K562 (cell line): ENCODE results near the gene DDR1. TPM values are rescaled to one million over a fixed set of nuclear protein-coding genes. Genes with fewer than 3 reads are reported as not detected.

Source experiments
- DEAF1 ChIP-seq: fragments of 450-650 bp; formaldehyde crosslinking; IDR thresholded peaks from 2 replicates; pipeline ENCODE4 v1.4.0; 2020; ENCODE audit warnings: mild to moderate bottlenecking, moderate library complexity
- FOXP1 ChIP-seq: sonication (generic); formaldehyde crosslinking; IDR thresholded peaks from 2 replicates; pipeline ENCODE4 v1.8.0; 2022; ENCODE audit warnings: mild to moderate bottlenecking, missing genetic modification reagents
- HDAC8 ChIP-seq: fragments of 450-650 bp; IDR thresholded peaks from 2 replicates; pipeline ENCODE4 v1.6.1; 2016; ENCODE audit warnings: mild to moderate bottlenecking, missing genetic modification characterization, moderate library complexity, missing compliant biosample characterization
- HNRNPL ChIP-seq: fragments of 200-400 bp; formaldehyde crosslinking; IDR thresholded peaks from 2 replicates; pipeline ENCODE4 v1.6.1; 2017; ENCODE audit warnings: low read depth, mild to moderate bottlenecking, low read length
- MCM5 ChIP-seq: fragments of 450-650 bp; IDR thresholded peaks from 2 replicates; pipeline ENCODE4 v1.6.1; 2016; ENCODE audit warnings: low read depth
- MEIS2 ChIP-seq: fragments of 450-650 bp; IDR thresholded peaks from 2 replicates; pipeline ENCODE4 v1.6.1; 2014; ENCODE audit warnings: mild to moderate bottlenecking; ENCODE audit not compliant: partially characterized antibody
- PHB ChIP-seq: fragments of 250-450 bp; sonication (Bioruptor Pico); IDR thresholded peaks from 2 replicates; pipeline ENCODE4 v1.5.0; 2021
- POLR2H ChIP-seq: IDR thresholded peaks from 2 replicates; pipeline ENCODE4 v1.6.1; 2016; ENCODE audit warnings: missing genetic modification characterization, low read depth, mild to moderate bottlenecking, control low read depth, missing compliant biosample characterization, moderate library complexity
- PTRF ChIP-seq: fragments of 450-650 bp; IDR thresholded peaks from 2 replicates; pipeline ENCODE4 v1.6.1; 2016; ENCODE audit warnings: mild to moderate bottlenecking, missing genetic modification characterization, missing compliant biosample characterization
- PTTG1 ChIP-seq: fragments of 450-650 bp; IDR thresholded peaks from 2 replicates; pipeline ENCODE4 v1.6.1; 2016; ENCODE audit warnings: low read depth, mild to moderate bottlenecking, missing genetic modification characterization, missing compliant biosample characterization
- RBM25 ChIP-seq: fragments of 200-400 bp; formaldehyde crosslinking; IDR thresholded peaks from 2 replicates; pipeline ENCODE4 v1.6.1; 2018; ENCODE audit warnings: low read length, low read depth, moderate library complexity; ENCODE audit not compliant: severe bottlenecking
- TOE1 ChIP-seq, 2 experiments: fragments of 450-650 bp in 1 of 2; sonication (generic) in 1 of 2; formaldehyde crosslinking in 1 of 2; IDR thresholded peaks; 2 replicates each; pipeline versions ENCODE4 v1.7.1 to v1.8.0; 2016 to 2022; ENCODE audit warnings: borderline replicate concordance in 2 of 2, mild to moderate bottlenecking in 2 of 2, antibody characterized with exemption in 1 of 2, inconsistent platforms in 1 of 2, low read depth in 1 of 2, missing genetic modification reagents in 1 of 2, moderate library complexity in 1 of 2
- ZNF584 ChIP-seq: fragments of 200-800 bp; sonication (Bioruptor generic); IDR thresholded peaks from 2 replicates; pipeline ENCODE4 v1.6.1; 2016; ENCODE audit warnings: low read depth, mild to moderate bottlenecking, missing genetic modification characterization, missing compliant biosample characterization
- polyA plus RNA-seq, 8 experiments: library from polyadenylated mRNA; depleted of rRNA in 4 of 8; stranded (reverse) in 5 of 8; unstranded in 3 of 8; fragments of >200 nt; fragmentation: Nextera tagmentation in 2 of 8; fragmentation: Illumina TruSeq in 1 of 8; extraction: Ambion mirVana in 2 of 8; extraction: Trizol in 1 of 8; gene quantifications; 2 replicates each; pipeline versions ENCODE4 v1.2.1 to v1.2.3, GENCODE V29; 2011 to 2014; ENCODE audit warnings: inconsistent platforms in 1 of 8, missing spikeins in 1 of 8
- total RNA-seq, 7 experiments: library from RNA; depleted of rRNA in 6 of 7; stranded (reverse); fragments of >200 nt in 6 of 7; fragmentation: Illumina TruSeq in 2 of 7; extraction: Trizol in 2 of 7; gene quantifications; 2 replicates each; pipeline versions ENCODE4 v1.2.1 to v1.2.3, GENCODE V29; 2011 to 2021; ENCODE audit warnings: low replicate concordance in 1 of 7
- TF ChIP-seq, protein P1 (sequence below): fragments of 450-650 bp; IDR thresholded peaks from 2 replicates; pipeline ENCODE4 v1.6.1; 2016; ENCODE audit warnings: mild to moderate bottlenecking, moderate library complexity

Gene DDR1
- total and polyA plus RNA-seq, 9 of the 15 experiments (the other 6 are each of a cell fraction or from before 2014, with no cell fraction given): 1.4 to 44.6 (median 12.2) TPM

DNA sequence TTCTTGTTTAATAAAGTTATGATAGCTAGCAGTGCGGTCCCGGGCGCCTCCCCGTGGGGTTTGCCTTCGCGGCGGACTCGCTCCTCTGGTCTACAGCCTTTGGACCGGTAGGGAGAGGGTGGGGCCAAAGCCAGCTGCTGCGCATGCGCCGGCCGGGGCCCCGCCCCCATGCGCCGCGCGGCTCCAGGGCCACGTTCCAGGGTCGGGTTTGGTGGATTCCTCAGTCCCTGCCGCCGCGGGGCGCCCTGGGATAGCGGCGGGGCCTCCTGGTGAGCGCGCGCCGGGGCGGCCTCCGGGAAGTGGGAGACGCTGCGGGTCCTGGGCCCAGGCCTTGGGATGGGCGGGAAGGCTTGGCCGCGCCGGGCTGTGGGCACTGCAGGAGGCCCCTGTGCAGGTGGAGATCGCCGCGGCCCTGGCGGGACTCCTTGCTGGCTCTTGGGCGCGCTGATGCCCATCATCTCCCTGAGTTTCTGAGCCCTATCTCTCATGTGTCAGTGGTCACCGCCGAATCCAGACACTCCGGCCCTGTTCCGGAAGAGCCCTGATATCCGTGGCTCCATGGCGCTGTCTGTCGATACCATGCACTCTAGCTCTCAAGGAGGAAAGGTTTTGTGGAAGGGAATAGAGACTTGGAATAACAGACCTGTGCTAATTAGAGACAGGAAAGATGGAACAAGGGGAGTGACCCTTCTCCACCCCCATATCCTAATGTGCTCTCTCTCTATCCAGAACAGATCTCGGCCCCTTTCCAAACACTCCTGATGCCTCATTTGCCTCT lies 29.9 kb downstream of the DDR1 start, which contains the start of gene VARS2 (continued):
- TF ChIP-seq, protein P1, sequence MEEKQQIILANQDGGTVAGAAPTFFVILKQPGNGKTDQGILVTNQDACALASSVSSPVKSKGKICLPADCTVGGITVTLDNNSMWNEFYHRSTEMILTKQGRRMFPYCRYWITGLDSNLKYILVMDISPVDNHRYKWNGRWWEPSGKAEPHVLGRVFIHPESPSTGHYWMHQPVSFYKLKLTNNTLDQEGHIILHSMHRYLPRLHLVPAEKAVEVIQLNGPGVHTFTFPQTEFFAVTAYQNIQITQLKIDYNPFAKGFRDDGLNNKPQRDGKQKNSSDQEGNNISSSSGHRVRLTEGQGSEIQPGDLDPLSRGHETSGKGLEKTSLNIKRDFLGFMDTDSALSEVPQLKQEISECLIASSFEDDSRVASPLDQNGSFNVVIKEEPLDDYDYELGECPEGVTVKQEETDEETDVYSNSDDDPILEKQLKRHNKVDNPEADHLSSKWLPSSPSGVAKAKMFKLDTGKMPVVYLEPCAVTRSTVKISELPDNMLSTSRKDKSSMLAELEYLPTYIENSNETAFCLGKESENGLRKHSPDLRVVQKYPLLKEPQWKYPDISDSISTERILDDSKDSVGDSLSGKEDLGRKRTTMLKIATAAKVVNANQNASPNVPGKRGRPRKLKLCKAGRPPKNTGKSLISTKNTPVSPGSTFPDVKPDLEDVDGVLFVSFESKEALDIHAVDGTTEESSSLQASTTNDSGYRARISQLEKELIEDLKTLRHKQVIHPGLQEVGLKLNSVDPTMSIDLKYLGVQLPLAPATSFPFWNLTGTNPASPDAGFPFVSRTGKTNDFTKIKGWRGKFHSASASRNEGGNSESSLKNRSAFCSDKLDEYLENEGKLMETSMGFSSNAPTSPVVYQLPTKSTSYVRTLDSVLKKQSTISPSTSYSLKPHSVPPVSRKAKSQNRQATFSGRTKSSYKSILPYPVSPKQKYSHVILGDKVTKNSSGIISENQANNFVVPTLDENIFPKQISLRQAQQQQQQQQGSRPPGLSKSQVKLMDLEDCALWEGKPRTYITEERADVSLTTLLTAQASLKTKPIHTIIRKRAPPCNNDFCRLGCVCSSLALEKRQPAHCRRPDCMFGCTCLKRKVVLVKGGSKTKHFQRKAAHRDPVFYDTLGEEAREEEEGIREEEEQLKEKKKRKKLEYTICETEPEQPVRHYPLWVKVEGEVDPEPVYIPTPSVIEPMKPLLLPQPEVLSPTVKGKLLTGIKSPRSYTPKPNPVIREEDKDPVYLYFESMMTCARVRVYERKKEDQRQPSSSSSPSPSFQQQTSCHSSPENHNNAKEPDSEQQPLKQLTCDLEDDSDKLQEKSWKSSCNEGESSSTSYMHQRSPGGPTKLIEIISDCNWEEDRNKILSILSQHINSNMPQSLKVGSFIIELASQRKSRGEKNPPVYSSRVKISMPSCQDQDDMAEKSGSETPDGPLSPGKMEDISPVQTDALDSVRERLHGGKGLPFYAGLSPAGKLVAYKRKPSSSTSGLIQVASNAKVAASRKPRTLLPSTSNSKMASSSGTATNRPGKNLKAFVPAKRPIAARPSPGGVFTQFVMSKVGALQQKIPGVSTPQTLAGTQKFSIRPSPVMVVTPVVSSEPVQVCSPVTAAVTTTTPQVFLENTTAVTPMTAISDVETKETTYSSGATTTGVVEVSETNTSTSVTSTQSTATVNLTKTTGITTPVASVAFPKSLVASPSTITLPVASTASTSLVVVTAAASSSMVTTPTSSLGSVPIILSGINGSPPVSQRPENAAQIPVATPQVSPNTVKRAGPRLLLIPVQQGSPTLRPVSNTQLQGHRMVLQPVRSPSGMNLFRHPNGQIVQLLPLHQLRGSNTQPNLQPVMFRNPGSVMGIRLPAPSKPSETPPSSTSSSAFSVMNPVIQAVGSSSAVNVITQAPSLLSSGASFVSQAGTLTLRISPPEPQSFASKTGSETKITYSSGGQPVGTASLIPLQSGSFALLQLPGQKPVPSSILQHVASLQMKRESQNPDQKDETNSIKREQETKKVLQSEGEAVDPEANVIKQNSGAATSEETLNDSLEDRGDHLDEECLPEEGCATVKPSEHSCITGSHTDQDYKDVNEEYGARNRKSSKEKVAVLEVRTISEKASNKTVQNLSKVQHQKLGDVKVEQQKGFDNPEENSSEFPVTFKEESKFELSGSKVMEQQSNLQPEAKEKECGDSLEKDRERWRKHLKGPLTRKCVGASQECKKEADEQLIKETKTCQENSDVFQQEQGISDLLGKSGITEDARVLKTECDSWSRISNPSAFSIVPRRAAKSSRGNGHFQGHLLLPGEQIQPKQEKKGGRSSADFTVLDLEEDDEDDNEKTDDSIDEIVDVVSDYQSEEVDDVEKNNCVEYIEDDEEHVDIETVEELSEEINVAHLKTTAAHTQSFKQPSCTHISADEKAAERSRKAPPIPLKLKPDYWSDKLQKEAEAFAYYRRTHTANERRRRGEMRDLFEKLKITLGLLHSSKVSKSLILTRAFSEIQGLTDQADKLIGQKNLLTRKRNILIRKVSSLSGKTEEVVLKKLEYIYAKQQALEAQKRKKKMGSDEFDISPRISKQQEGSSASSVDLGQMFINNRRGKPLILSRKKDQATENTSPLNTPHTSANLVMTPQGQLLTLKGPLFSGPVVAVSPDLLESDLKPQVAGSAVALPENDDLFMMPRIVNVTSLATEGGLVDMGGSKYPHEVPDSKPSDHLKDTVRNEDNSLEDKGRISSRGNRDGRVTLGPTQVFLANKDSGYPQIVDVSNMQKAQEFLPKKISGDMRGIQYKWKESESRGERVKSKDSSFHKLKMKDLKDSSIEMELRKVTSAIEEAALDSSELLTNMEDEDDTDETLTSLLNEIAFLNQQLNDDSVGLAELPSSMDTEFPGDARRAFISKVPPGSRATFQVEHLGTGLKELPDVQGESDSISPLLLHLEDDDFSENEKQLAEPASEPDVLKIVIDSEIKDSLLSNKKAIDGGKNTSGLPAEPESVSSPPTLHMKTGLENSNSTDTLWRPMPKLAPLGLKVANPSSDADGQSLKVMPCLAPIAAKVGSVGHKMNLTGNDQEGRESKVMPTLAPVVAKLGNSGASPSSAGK: peak; percentile 84
- peak; percentile 92; the same call in 1 of the 2 replicates for TF ChIP-seq FOXP1
- TF ChIP-seq MEIS2: peak; percentile 94
- peak; percentile 90 for TF ChIP-seq POLR2H (tag)
- TF ChIP-seq PHB (CRISPR knock-in tag): peak; percentile 69; the same call in 1 of the 2 replicates
- TF ChIP-seq RBM25: no peak
- TF ChIP-seq HDAC8 (tag): peak; percentile 44; the same call in 1 of the 2 replicates
- no peak for TF ChIP-seq PTRF
- TF ChIP-seq DEAF1 (CRISPR knock-in tag): peak; percentile 53
- TF ChIP-seq ZNF584 (CRISPR knock-in tag): no peak
- no peak; the same call in 1 of the 2 replicates for TF ChIP-seq HNRNPL
- no peak for TF ChIP-seq PTTG1
- TF ChIP-seq TOE1 (IDR thresholded peaks at IDR 0.05; ENCODE audit: borderline replicate concordance): 0 out of 2 replicates have a peak, but pooled peaks have one; percentile 41
- 0 out of 2 replicates have a peak, but pooled peaks have one; percentile 68 for TF ChIP-seq TOE1 (CRISPR knock-in tag; IDR thresholded peaks at IDR 0.05; ENCODE audit: borderline replicate concordance, low read depth)
- TF ChIP-seq MCM5: no peak
